HEK293 (cell line): ENCODE measurements around the gene KRTAP12-1.
A peak's percentile ranks its signal among the peaks of the same experiment; 100 is the strongest.

Experiments used
- CTCF ChIA-PET: fragments of 350-600 bp; formaldehyde crosslinking; extraction: SDS; loops from one replicate; lab custom pipeline; 2021; ENCODE audit warnings: antibody characterized with exemption; lab: Yijun Ruan, JAX
- POLR2A ChIA-PET: fragments of 300-600 bp; formaldehyde crosslinking; extraction: SDS; loops from one replicate; lab custom pipeline; 2020; ENCODE audit warnings: antibody characterized with exemption, inconsistent platforms; lab: Yijun Ruan, JAX
- H3K27ac ChIP-seq: fragments of 200-500 bp; sonication (Bioruptor generic); 2 replicates; pipeline ENCODE4 v1.5.1; 2014; ENCODE audit warnings: low read depth, low read length, control low read depth, inconsistent platforms; ENCODE audit errors: extremely low read depth
- H3K36me3 ChIP-seq, 2 experiments: fragments of 200-500 bp in 1 of 2; sonication (Bioruptor generic) in 1 of 2; 1 replicate in 1 of 2; 2 replicates in 1 of 2; pipeline ENCODE4 v1.5.1; 2014 to 2017; ENCODE audit warnings: inconsistent platforms in 2 of 2, low read length in 2 of 2; ENCODE audit not compliant: control insufficient read depth in 2 of 2, insufficient read depth in 1 of 2
- H3K4me1 ChIP-seq: fragments of 200-500 bp; sonication (Bioruptor generic); 2 replicates; pipeline ENCODE4 v1.5.1; 2014; ENCODE audit warnings: mild to moderate bottlenecking, low read length, inconsistent platforms; ENCODE audit not compliant: control insufficient read depth, insufficient read depth
- H3K4me3 ChIP-seq: 2 replicates; pipeline ENCODE4 v1.5.1; 2011; ENCODE audit warnings: low read depth, mild to moderate bottlenecking, control low read depth, low read length, moderate library complexity
- H3K9me3 ChIP-seq: fragments of 200-500 bp; sonication (Bioruptor generic); 2 replicates; pipeline ENCODE4 v1.5.1; 2014; ENCODE audit warnings: low read depth, low read length, inconsistent platforms; ENCODE audit not compliant: control insufficient read depth, insufficient read depth
- FEZF1 ChIP-seq: fragments of 450-650 bp; formaldehyde crosslinking; IDR thresholded peaks from 2 replicates; pipeline ENCODE4 v1.5.1; 2016; ENCODE audit warnings: missing biosample characterization, missing genetic modification characterization
- GLIS1 ChIP-seq: fragments of 450-650 bp; formaldehyde crosslinking; IDR thresholded peaks from 2 replicates; pipeline ENCODE4 v1.5.1; 2016; ENCODE audit warnings: missing biosample characterization, missing genetic modification characterization
- ZBTB20 ChIP-seq: fragments of 450-650 bp; formaldehyde crosslinking; IDR thresholded peaks from 2 replicates; pipeline ENCODE4 v1.5.1; 2016; ENCODE audit warnings: missing biosample characterization, missing genetic modification characterization
- ZNF274 ChIP-seq, 2 experiments: fragments of 200-500 bp in 1 of 2; fragments of 450-650 bp in 1 of 2; sonication (Bioruptor generic) in 1 of 2; formaldehyde crosslinking in 1 of 2; IDR thresholded peaks; 2 replicates each; pipeline versions ENCODE4 v1.5.1 to v1.6.1; 2014 to 2016; ENCODE audit warnings: borderline replicate concordance in 1 of 2, inconsistent platforms in 1 of 2, low read length in 1 of 2, missing biosample characterization in 1 of 2, missing genetic modification characterization in 1 of 2
- ZNF37A ChIP-seq: fragments of 450-650 bp; IDR thresholded peaks from 2 replicates; pipeline ENCODE4 v1.5.1; 2018; ENCODE audit warnings: missing biosample characterization, missing genetic modification characterization
- ZNF513 ChIP-seq: fragments of 450-650 bp; IDR thresholded peaks from 2 replicates; pipeline ENCODE4 v1.5.1; 2018; ENCODE audit warnings: missing biosample characterization, missing genetic modification characterization
- ZNF560 ChIP-seq: fragments of 450-650 bp; formaldehyde crosslinking; IDR thresholded peaks from 2 replicates; pipeline ENCODE4 v1.5.1; 2017; ENCODE audit warnings: missing biosample characterization, missing genetic modification characterization, borderline replicate concordance
- ZNF626 ChIP-seq: fragments of 450-650 bp; sonication (Bioruptor Pico); formaldehyde crosslinking; IDR thresholded peaks from 2 replicates; pipeline ENCODE4 v1.5.1; 2018; ENCODE audit warnings: missing biosample characterization, missing genetic modification characterization, inconsistent platforms
- ZNF76 ChIP-seq: fragments of 450-650 bp; formaldehyde crosslinking; IDR thresholded peaks from 2 replicates; pipeline ENCODE4; 2016; ENCODE audit warnings: low read depth, missing biosample characterization, missing genetic modification characterization, borderline replicate concordance
- ZNF777 ChIP-seq: fragments of 450-650 bp; formaldehyde crosslinking; IDR thresholded peaks from 2 replicates; pipeline ENCODE4 v1.5.1; 2017; ENCODE audit warnings: missing biosample characterization, missing genetic modification characterization, borderline replicate concordance
- ZSCAN18 ChIP-seq: fragments of 450-650 bp; formaldehyde crosslinking; IDR thresholded peaks from 2 replicates; pipeline ENCODE4 v1.5.1; 2016; ENCODE audit warnings: missing biosample characterization, missing genetic modification characterization
- TF ChIP-seq, protein P1 (sequence below): fragments of 450-650 bp; formaldehyde crosslinking; optimal IDR thresholded peaks from 2 replicates; pipeline ENCODE3; 2016; ENCODE audit warnings: missing biosample characterization, mild to moderate bottlenecking, missing genetic modification characterization

The KRTAP12-1 gene

GRCh38 chr21:44712203-44713028 is 30.5 kb upstream of the KRTAP12-1 start:
- Histone ChIP-seq H3K9me3 (no peaks in the 10 kb centered on the region), H3K4me1 (peaks cover 6% of the 10 kb centered on the region; the same call in 1 of the 2 replicates), H3K27ac (no peak overlapping the region), H3K4me3 (no peak overlapping the region), H3K36me3 (no peaks in the 10 kb centered on the region)
- POLR2A ChIA-PET: interaction anchor here (0.6 kb wide), 1 partner anchor 8 kb away, joined by 3 read pairs; no protein-coding TSS in a partner anchor
- CTCF ChIA-PET: no interaction called here
- TF ChIP-seq ZNF513 (no peak), ZNF560 (tag by site-specific recombination) (no peak), GLIS1 (tag by site-specific recombination) (peak; percentile 29; the same call in 1 of the 2 replicates)

DNA sequence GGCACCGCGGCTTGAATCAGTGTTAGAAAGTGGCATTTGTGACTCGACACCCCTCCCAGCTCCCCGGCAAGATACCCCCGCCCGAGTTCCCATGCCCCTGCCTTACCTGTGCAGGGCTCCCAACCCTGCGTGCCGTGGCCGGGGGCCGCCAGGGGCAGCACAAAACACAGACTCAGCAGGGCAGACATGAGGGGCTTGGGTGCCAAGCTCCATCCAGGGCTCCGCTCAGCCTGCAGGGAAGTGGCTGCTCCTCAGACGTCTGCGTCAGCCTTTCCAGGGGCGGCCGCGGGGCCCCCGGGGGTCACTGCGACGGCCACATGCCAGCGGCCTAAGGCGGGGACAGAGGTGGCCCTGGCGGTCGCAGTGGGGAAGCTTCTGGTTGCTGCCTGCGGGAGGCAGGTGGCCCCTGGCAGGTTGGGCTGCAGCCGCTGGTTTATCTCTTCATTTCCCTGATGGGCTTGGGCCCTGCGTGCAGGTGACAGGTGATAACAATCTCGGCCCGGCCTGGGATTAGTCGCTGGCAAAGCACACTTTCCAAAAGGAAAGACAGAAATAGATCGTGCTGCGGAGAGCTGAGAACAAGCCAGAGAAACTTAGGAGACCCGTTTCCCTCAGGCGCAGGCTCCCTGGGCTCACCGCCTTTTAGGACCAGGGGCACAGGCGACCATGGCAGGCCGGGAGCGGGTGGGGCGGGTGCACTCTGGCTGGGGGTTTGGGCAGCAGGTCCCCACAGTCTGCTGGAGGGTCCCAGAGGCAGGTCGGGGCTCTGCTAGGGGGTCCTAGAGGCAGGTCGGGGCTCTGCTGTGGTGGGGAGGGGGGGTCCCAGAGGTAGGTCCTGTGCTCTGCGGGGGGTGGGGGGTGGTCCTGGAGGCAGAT is 29.6 kb upstream of the KRTAP12-1 start, which contains the start of gene TSPEAR:
Gene TSPEAR (minus strand): TSS at position 246 of the 876 bp plus-strand sequence. CDS start 58 bp downstream, at position 188.
- Histone ChIP-seq H3K9me3 (no peaks in the 10 kb centered on the region), H3K36me3 (no peaks in the 10 kb centered on the region), H3K4me1 (peaks cover 6% of the 10 kb centered on the region; the same call in 1 of the 2 replicates), H3K4me3 (no peak within 1 kb of the TSS), H3K27ac (no peak within 1 kb of the TSS)
- CTCF ChIA-PET: interaction anchor here (0.6 to 1.0 kb wide), 2 partner anchors 10 to 96 kb away, joined by 3 to 4 read pairs; no protein-coding TSS in a partner anchor
- POLR2A ChIA-PET: no interaction called here
- TF ChIP-seq ZBTB20 (tag by site-specific recombination): no peak
- no peak for TF ChIP-seq FEZF1 (tag by site-specific recombination)
- no peak for TF ChIP-seq ZNF37A (tag by site-specific recombination)

DNA sequence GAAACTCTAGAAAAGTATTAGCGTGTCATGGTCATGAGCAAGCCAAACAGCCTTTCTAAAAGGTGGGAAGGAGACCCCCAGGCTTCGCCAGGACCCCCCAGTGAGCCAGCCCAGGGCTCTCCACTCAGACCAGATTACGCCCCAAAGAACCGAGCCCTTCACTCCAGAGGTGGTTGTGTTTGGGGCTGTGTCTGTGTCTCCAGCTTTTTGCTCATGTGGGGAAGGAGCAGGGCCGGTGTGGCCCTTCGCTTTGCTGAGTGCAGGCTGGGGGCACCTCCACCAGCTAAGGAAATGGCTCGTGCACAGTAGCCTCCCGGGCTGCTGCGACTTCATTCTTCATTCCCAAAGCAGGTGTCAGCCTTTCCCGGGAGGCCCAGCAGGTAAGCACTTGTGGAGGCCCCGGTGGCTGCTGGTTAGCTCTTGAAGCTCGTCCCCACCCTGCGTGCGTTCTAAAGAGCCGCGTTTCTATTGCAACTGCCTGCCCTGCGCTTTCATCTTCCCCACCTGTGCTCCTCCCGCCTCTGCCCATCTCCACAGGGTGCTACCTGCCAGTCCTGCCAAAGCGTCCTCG is 28.9 kb upstream of the KRTAP12-1 start:
- H3K27ac ChIP-seq: no peak overlapping the region
- peaks cover 6% of the 10 kb centered on the region; the same call in 1 of the 2 replicates for H3K4me1 ChIP-seq
- H3K4me3 ChIP-seq: no peak overlapping the region
- POLR2A ChIA-PET: no interaction called here
- H3K9me3 ChIP-seq: no peaks in the 10 kb centered on the region
- no peak for TF ChIP-seq ZNF777 (tag by site-specific recombination)
- peak; percentile 34; the same call in 1 of the 2 replicates for TF ChIP-seq GLIS1 (tag by site-specific recombination)
- H3K36me3 ChIP-seq: no peaks in the 10 kb centered on the region
- CTCF ChIA-PET: interaction anchor here (0.6 to 1.0 kb wide), 3 partner anchors 9 to 151 kb away, joined by 3 to 4 read pairs (median 3); no protein-coding TSS in a partner anchor

DNA sequence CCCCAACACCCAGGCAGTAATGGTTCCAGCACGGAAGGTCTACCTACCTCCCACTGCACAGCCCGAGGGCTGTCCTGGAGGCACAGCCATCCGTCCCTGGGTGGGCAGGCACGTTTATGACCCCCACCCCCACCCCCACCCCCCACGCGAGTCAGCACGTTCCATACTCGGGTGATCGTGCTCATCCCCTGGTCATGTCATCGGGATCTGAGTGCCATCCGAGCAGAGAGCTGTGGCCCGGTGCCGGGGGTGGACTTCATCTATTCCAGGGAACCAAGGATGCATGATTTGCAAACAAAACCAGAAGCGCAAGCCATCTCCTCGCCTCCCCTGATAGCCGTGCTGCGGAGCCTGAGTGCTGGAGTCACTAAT is 28.3 kb upstream of the KRTAP12-1 start:
- TF ChIP-seq, protein P1, sequence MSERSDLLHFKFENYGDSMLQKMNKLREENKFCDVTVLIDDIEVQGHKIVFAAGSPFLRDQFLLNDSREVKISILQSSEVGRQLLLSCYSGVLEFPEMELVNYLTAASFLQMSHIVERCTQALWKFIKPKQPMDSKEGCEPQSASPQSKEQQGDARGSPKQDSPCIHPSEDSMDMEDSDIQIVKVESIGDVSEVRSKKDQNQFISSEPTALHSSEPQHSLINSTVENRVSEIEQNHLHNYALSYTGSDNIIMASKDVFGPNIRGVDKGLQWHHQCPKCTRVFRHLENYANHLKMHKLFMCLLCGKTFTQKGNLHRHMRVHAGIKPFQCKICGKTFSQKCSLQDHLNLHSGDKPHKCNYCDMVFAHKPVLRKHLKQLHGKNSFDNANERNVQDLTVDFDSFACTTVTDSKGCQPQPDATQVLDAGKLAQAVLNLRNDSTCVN: no peak
- no peak for TF ChIP-seq ZSCAN18 (tag by site-specific recombination)
- TF ChIP-seq ZNF76: no peak
- no peak for TF ChIP-seq ZNF274 (IDR thresholded peaks at IDR 0.05; ENCODE audit: low read length)
- TF ChIP-seq ZNF274 (tag by site-specific recombination; IDR thresholded peaks at IDR 0.05; ENCODE audit: borderline replicate concordance): no peak
- TF ChIP-seq ZNF37A (tag by site-specific recombination): no peak
- TF ChIP-seq ZNF626 (tag by site-specific recombination): no peak
- Histone ChIP-seq H3K36me3 (no peaks in the 10 kb centered on the region), H3K4me3 (no peak overlapping the region), H3K4me1 (peaks cover 6% of the 10 kb centered on the region; the same call in 1 of the 2 replicates), H3K27ac (no peak overlapping the region), H3K9me3 (no peaks in the 10 kb centered on the region)
- POLR2A ChIA-PET: no interaction called here
- CTCF ChIA-PET: interaction anchor here (0.6 to 1.2 kb wide), 3 partner anchors 200 to 430 kb away, joined by 3 to 5 read pairs (median 3); no protein-coding TSS in a partner anchor
